Measurements from ENCODE around the gene MPDZ. TPM values are rescaled to one million over a fixed set of nuclear protein-coding genes. Genes with fewer than 3 reads are reported as not detected.

MPDZ gene
- total RNA-seq, 4 donors from 2014 or later, result 17.9 to 29.6 (median 23.5) TPM

DNA sequence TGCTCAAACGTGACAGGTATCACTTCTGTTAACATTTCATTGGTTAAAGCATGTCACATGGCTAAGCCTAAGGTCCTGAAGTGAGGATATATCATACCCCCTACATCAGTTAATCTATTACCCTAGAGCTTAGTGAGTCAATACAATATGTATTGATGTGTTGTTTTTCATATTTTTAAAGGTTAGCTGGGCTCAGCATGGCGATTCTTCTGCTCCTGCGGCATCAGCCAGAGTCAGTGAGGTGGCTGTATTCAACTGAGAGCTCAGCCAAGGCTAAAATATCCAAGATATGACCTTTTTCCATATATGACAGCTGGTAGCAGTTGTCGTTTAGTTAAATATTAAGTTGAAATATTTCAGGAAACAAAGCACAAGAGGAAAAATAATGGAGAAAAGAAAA is 38.5 kb upstream of the MPDZ start:
- in situ Hi-C loops (cut with MboI; ENCODE audit: low sequenced_read_pairs in 4 of 4), result no loop called here
- DNase-seq, result no peak
- TF ChIP-seq POLR2A (IDR thresholded peaks at IDR 0.05), result no peak
- TF ChIP-seq, protein P1, sequence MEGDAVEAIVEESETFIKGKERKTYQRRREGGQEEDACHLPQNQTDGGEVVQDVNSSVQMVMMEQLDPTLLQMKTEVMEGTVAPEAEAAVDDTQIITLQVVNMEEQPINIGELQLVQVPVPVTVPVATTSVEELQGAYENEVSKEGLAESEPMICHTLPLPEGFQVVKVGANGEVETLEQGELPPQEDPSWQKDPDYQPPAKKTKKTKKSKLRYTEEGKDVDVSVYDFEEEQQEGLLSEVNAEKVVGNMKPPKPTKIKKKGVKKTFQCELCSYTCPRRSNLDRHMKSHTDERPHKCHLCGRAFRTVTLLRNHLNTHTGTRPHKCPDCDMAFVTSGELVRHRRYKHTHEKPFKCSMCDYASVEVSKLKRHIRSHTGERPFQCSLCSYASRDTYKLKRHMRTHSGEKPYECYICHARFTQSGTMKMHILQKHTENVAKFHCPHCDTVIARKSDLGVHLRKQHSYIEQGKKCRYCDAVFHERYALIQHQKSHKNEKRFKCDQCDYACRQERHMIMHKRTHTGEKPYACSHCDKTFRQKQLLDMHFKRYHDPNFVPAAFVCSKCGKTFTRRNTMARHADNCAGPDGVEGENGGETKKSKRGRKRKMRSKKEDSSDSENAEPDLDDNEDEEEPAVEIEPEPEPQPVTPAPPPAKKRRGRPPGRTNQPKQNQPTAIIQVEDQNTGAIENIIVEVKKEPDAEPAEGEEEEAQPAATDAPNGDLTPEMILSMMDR (IDR thresholded peaks at IDR 0.05 in 4 of 5, conservative IDR thresholded peaks at IDR 0.05 in 1 of 5), result no peak

DNA sequence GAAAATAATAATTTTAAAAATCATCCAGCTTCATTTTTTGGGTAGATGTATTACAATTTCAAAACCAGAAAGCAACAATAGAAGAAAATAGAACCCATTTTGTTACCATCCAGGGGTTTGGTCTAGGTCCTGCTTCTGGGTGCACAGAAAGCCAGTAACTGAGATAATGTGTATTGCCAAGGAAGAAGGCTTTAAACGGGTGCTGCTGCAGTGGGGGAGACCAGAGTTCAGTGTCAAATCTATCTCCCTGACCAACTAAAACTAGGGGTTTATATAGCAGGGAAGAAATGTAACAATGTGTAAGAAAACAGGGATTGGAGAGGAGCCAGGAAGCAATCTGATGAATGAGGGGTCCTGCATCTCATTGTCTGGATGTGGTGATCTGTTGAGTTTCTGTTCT is 17.5 kb upstream of the MPDZ start:
- intact Hi-C loops (cut with DNase I; ENCODE audit: low total_unique reads), result no loop called here

More for the DNA sequence above, 38.5 kb upstream of the MPDZ start:
- H3K9me3 ChIP-seq, result peaks cover 0 to 7% (median 0%) of the 10 kb centered on the region in 3 donors
- H3K27ac ChIP-seq, result no peak overlapping the region
- no peaks in the 10 kb centered on the region for H3K4me1 ChIP-seq
- H3K27me3 ChIP-seq, result no peaks in the 10 kb centered on the region
- no peak overlapping the region for H3K4me3 ChIP-seq
- no peak for ATAC-seq
- H3K36me3 ChIP-seq, result no peaks in the 10 kb centered on the region
- intact Hi-C loops (cut with DNase I; ENCODE audit: low total_unique reads), result no loop called here

DNA sequence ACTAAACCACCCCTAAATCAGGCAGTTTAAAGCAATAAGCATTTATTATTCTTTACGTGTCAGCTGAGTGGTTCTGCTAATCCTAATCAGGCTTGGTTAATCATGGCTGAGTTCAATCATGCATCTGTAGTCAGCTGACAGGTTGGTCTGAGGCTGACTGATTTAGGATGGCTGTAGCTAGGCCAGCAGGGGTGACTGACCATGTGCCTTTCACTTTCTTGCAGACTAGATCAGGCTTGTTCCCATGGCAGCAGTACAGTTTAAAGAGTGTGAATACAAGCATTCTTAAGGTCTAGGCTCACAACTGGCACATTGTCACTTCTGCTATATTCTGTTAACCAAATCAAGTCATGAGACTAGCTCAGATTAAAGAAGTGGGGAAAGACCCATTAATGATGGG is 16.1 kb upstream of the MPDZ start:
- Histone ChIP-seq H3K9me3 (no peaks in the 10 kb centered on the region), H3K4me3 (no peak overlapping the region), H3K27ac (no peak overlapping the region), H3K36me3 (no peaks in the 10 kb centered on the region), H3K4me1 (no peaks in the 10 kb centered on the region), H3K27me3 (no peaks in the 10 kb centered on the region)
- in situ Hi-C loops (cut with MboI; ENCODE audit: low sequenced_read_pairs in 4 of 4), result no loop called here
- intact Hi-C loops (cut with DNase I; ENCODE audit: low total_unique reads), result no loop called here
- DNase-seq, result no peak
- TF ChIP-seq, protein P1 (IDR thresholded peaks at IDR 0.05 in 4 of 5, conservative IDR thresholded peaks at IDR 0.05 in 1 of 5), result no peak
- TF ChIP-seq POLR2A (IDR thresholded peaks at IDR 0.05), result no peak
- no peak for ATAC-seq

More for the DNA sequence above, 17.5 kb upstream of the MPDZ start:
- ATAC-seq (no peak), DNase-seq (no peak)
- TF ChIP-seq, protein P1 (IDR thresholded peaks at IDR 0.05 in 4 of 5, conservative IDR thresholded peaks at IDR 0.05 in 1 of 5), result no peak
- TF ChIP-seq POLR2A (IDR thresholded peaks at IDR 0.05), result no peak
- Histone ChIP-seq H3K27me3 (no peaks in the 10 kb centered on the region), H3K36me3 (no peaks in the 10 kb centered on the region), H3K9me3 (no peaks in the 10 kb centered on the region), H3K4me3 (no peak overlapping the region), H3K4me1 (no peaks in the 10 kb centered on the region), H3K27ac (no peak overlapping the region)
- in situ Hi-C loops (cut with MboI; ENCODE audit: low sequenced_read_pairs in 4 of 4), result no loop called here

DNA sequence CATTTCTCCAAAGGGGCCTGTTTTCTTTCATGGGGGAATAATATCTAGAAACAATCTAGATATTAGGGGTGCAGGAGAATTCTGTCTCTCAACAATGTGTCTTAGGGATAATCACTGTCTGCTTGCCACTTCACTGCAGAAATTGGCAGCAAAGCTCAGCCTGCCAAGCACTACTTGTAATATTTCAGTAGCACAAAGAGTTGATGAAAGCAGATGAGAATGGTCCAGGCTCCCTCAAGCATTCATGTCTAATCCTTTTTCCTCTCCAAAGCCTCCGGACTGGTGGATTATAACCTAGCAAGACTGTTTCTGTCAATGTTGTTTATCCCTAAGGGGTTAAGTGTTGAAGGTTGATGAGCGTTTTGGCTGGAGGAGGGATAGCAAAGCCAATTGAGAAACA is 13.3 kb upstream of the MPDZ start:
- Histone ChIP-seq H3K4me3 (no peak overlapping the region), H3K36me3 (no peaks in the 10 kb centered on the region), H3K9me3 (no peaks in the 10 kb centered on the region), H3K4me1 (no peaks in the 10 kb centered on the region), H3K27me3 (no peaks in the 10 kb centered on the region), H3K27ac (no peak overlapping the region)
- ATAC-seq (no peak), DNase-seq (no peak)
- intact Hi-C loops (cut with DNase I; ENCODE audit: low total_unique reads) (no loop called here), in situ Hi-C loops (cut with MboI; ENCODE audit: low sequenced_read_pairs in 4 of 4) (no loop called here)
- no peak for TF ChIP-seq POLR2A (IDR thresholded peaks at IDR 0.05)
- TF ChIP-seq, protein P1 (IDR thresholded peaks at IDR 0.05 in 4 of 5, conservative IDR thresholded peaks at IDR 0.05 in 1 of 5), result no peak

DNA sequence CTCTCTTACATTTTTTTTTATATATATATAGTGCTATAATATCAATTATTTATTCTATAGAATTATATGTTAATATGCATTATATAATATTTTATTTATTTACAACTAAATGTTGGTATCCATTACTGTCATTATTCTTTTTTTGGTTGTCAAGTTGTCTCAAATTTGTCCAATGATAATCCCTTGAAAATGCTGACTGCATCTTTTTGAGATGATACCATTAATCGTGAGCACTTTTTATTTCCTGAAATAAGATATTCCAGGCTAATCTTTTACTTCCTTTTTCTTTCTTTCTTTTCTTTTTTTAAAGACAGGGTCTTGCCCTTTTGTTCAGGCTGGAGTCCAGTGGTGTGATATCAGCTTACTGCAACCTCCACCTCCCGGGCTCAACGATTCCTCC is 12.7 kb upstream of the MPDZ start:
- in situ Hi-C loops (cut with MboI; ENCODE audit: low sequenced_read_pairs in 4 of 4) (no loop called here), intact Hi-C loops (cut with DNase I; ENCODE audit: low total_unique reads) (no loop called here)
- Histone ChIP-seq H3K4me1 (no peaks in the 10 kb centered on the region), H3K9me3 (no peaks in the 10 kb centered on the region), H3K36me3 (no peaks in the 10 kb centered on the region), H3K4me3 (no peak overlapping the region), H3K27ac (no peak overlapping the region), H3K27me3 (no peaks in the 10 kb centered on the region)
- DNase-seq (no peak), ATAC-seq (no peak)
- TF ChIP-seq, protein P1 (IDR thresholded peaks at IDR 0.05 in 4 of 5, conservative IDR thresholded peaks at IDR 0.05 in 1 of 5), result no peak
- no peak for TF ChIP-seq POLR2A (IDR thresholded peaks at IDR 0.05)

Measured in gastrocnemius medialis (tissue), 4 donors.